Measurements from ENCODE around the gene CBL. TPM values are rescaled to one million over a fixed set of nuclear protein-coding genes. Genes with fewer than 3 reads are reported as not detected.
A peak's percentile ranks its signal among the peaks of the same experiment; 100 is the strongest.

Gene CBL
- total RNA-seq, 1 experiment from 2014 or later: 35.5 TPM

- Mint-ChIP-seq H3K27me3 (ENCODE audit: insufficient read depth, unreplicated experiment) (no peaks in the 10 kb centered on the region), H3K4me3 (ENCODE audit: unreplicated experiment) (no peak overlapping the region), H3K4me1 (ENCODE audit: insufficient read depth, unreplicated experiment) (peaks cover 10% of the 10 kb centered on the region), H3K9me3 (ENCODE audit: unreplicated experiment) (no peaks in the 10 kb centered on the region), H3K36me3 (ENCODE audit: insufficient read depth, unreplicated experiment) (peaks cover 42% of the 10 kb centered on the region), H3K27ac (ENCODE audit: low read depth, unreplicated experiment) (no peak overlapping the region)
- ChIA-PET POLR2A (no interaction called here), CTCF (interaction anchor here (0.6 to 7.7 kb wide), 5 partner anchors 9 to 603 kb away, joined by 3 to 62 read pairs (median 3); no protein-coding TSS in a partner anchor)
- intact Hi-C loops (cut with micrococcal nuclease): no loop called here
- no peak for TF ChIP-seq CTCF (IDR thresholded peaks at IDR 0.05; ENCODE audit: unreplicated experiment)
- no TSS peak for BruUV-seq (replicated peaks)
- DNase-seq (ENCODE audit: unreplicated experiment): peak; percentile 40
Observed at GRCh38 chr11:119306373-119306890, 100.3 kb downstream of the CBL start.

- Mint-ChIP-seq H3K27me3 (ENCODE audit: insufficient read depth, unreplicated experiment) (no peaks in the 10 kb centered on the region), H3K4me1 (ENCODE audit: insufficient read depth, unreplicated experiment) (peaks cover 10% of the 10 kb centered on the region), H3K4me3 (ENCODE audit: unreplicated experiment) (no peak overlapping the region), H3K36me3 (ENCODE audit: insufficient read depth, unreplicated experiment) (peaks cover 37% of the 10 kb centered on the region), H3K9me3 (ENCODE audit: unreplicated experiment) (no peaks in the 10 kb centered on the region), H3K27ac (ENCODE audit: low read depth, unreplicated experiment) (no peak overlapping the region)
- ChIA-PET CTCF (interaction anchor here (0.7 to 7.7 kb wide), 6 partner anchors 10 to 227 kb away, joined by 3 to 62 read pairs (median 4); no protein-coding TSS in a partner anchor), POLR2A (interaction anchor here (0.6 to 0.8 kb wide), 2 partner anchors 81 to 213 kb away, joined by 3 to 4 read pairs; no protein-coding TSS in a partner anchor)
- DNase-seq (ENCODE audit: unreplicated experiment): no peak
- intact Hi-C loops (cut with micrococcal nuclease): no loop called here
- BruUV-seq (replicated peaks): no TSS peak
- TF ChIP-seq CTCF (IDR thresholded peaks at IDR 0.05; ENCODE audit: unreplicated experiment): no peak
Observed at GRCh38 chr11:119307219-119307618, 101.1 kb downstream of the CBL start.

GRCh38 chr11:119307974-119308373, 101.8 kb downstream of the CBL start:
- intact Hi-C loops (cut with micrococcal nuclease): no loop called here
- CTCF ChIA-PET: interaction anchor here (0.6 to 7.7 kb wide), 8 partner anchors 10 to 414 kb away, joined by 3 to 62 read pairs (median 4); no protein-coding TSS in a partner anchor
- no TSS peak for BruUV-seq (replicated peaks)

GRCh38 chr11:119309411-119309810, 103.3 kb downstream of the CBL start:
- BruUV-seq (replicated peaks): no TSS peak
- Mint-ChIP-seq H3K27ac (ENCODE audit: low read depth, unreplicated experiment) (no peak overlapping the region), H3K4me3 (ENCODE audit: unreplicated experiment) (no peak overlapping the region), H3K9me3 (ENCODE audit: unreplicated experiment) (no peaks in the 10 kb centered on the region), H3K27me3 (ENCODE audit: insufficient read depth, unreplicated experiment) (no peaks in the 10 kb centered on the region), H3K4me1 (ENCODE audit: insufficient read depth, unreplicated experiment) (peaks cover 10% of the 10 kb centered on the region), H3K36me3 (ENCODE audit: insufficient read depth, unreplicated experiment) (peaks cover 22% of the 10 kb centered on the region)
- DNase-seq (ENCODE audit: unreplicated experiment): no peak
- TF ChIP-seq CTCF (IDR thresholded peaks at IDR 0.05; ENCODE audit: unreplicated experiment): no peak
- ChIA-PET CTCF (interaction anchor here (0.6 to 7.7 kb wide), 5 partner anchors 11 to 91 kb away, joined by 3 to 62 read pairs (median 7); no protein-coding TSS in a partner anchor), POLR2A (interaction anchor here (0.6 to 0.7 kb wide), 2 partner anchors 19 to 175 kb away, joined by 3 read pairs; no protein-coding TSS in a partner anchor)
- intact Hi-C loops (cut with micrococcal nuclease): no loop called here

More at GRCh38 chr11:119307974-119308373, 101.8 kb downstream of the CBL start:
- H3K27ac Mint-ChIP-seq (ENCODE audit: low read depth, unreplicated experiment): no peak overlapping the region
- H3K36me3 Mint-ChIP-seq (ENCODE audit: insufficient read depth, unreplicated experiment): peaks cover 37% of the 10 kb centered on the region
- no peak for DNase-seq (ENCODE audit: unreplicated experiment)
- H3K4me3 Mint-ChIP-seq (ENCODE audit: unreplicated experiment): no peak overlapping the region
- H3K27me3 Mint-ChIP-seq (ENCODE audit: insufficient read depth, unreplicated experiment): no peaks in the 10 kb centered on the region
- POLR2A ChIA-PET: interaction anchor here (0.6 to 0.9 kb wide), 4 partner anchors 8 to 213 kb away, joined by 3 to 6 read pairs (median 4); no protein-coding TSS in a partner anchor
- no peak for TF ChIP-seq CTCF (IDR thresholded peaks at IDR 0.05; ENCODE audit: unreplicated experiment)
- peaks cover 10% of the 10 kb centered on the region for H3K4me1 Mint-ChIP-seq (ENCODE audit: insufficient read depth, unreplicated experiment)
- no peaks in the 10 kb centered on the region for H3K9me3 Mint-ChIP-seq (ENCODE audit: unreplicated experiment)

All from MCF 10A (cell line).